ENCODE data around the gene PRSS22. TPM values are rescaled to one million over a fixed set of nuclear protein-coding genes. Genes with fewer than 3 reads are reported as not detected.

The PRSS22 gene
- total and polyA plus RNA-seq, 10 of the 15 experiments (the other 5 are each of a cell fraction or from before 2014, with no cell fraction given): not detected

DNA sequence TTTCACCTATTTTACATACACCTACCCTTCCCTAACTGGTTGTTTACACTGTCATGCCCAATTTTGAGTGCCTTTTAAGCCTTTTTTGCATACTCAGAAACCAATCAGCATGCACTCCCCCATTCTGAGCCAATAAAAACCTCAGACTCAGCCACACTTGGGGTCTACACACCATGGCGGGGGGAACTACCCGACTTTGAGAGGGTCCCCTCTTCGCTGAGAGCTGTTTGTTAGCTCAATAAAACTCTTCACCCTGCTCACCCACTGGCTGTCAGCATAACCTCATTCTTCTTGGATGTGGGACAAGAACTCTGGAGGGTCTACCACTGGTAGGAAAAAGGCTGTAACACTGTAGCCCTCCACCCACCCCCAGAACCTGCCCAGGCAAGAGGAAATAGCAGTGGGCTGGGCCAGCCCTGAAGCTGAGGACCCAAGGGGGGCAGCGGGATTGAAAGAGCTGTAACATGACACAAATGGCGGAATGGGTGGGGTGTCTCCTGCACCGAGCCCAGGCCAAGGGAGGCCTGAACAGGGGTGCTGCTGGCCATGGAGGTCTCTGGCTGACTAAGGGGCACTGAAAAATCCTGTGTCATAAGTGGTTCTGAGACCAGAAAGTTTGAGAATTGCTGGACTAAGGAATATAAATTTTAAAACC lies 22.0 kb upstream of the PRSS22 start:
- no peak for DNase-seq (ENCODE audit: low read depth, low spot score)
- BruUV-seq (replicated peaks): no TSS peak

More for the DNA sequence above, 22.0 kb upstream of the PRSS22 start:
- H3K4me2 ChIP-seq (ENCODE audit: control insufficient read depth, insufficient read depth): no peak overlapping the region
- no peaks in the 10 kb centered on the region for H4K20me1 ChIP-seq (ENCODE audit: control insufficient read depth, insufficient read depth)
- ChIA-PET RAD21 (ENCODE audit: unreplicated experiment) (no interaction called here), SMC1A (ENCODE audit: uncharacterized antibody, unreplicated experiment) (interaction anchor here (0.8 kb wide), 2 partner anchors 19 to 109 kb away, joined by 3 read pairs; no protein-coding TSS in a partner anchor), POLR2A (interaction anchor here (1.3 kb wide), 1 partner anchor 31 kb away, joined by 5 read pairs; no protein-coding TSS in a partner anchor), CTCF (interaction anchor here (1.3 to 2.4 kb wide), 4 partner anchors 12 to 39 kb away, joined by 3 to 12 read pairs (median 8); partner anchors contain the start of gene FLYWCH1)
- H2AFZ ChIP-seq (ENCODE audit: control insufficient read depth, low read depth, low read length): no peak overlapping the region
- intact Hi-C loops (cut with micrococcal nuclease; ENCODE audit: unreplicated experiment) (no loop called here), in situ Hi-C loops (cut with MboI) (loop anchor here (5.0 kb wide), 1 partner anchor 32 kb away; the partner anchor contains the start of gene FLYWCH1)
- H3K27ac ChIP-seq (ENCODE audit: control insufficient read depth, insufficient read depth): no peak overlapping the region
- peaks cover 8% of the 10 kb centered on the region for H3K4me1 ChIP-seq (ENCODE audit: control insufficient read depth, insufficient read depth, low read length)
- no peaks in the 10 kb centered on the region for H3K36me3 ChIP-seq (ENCODE audit: control insufficient read depth in 2 of 2, insufficient read depth in 2 of 2, low read length in 1 of 2)
- TF ChIP-seq, protein P1, sequence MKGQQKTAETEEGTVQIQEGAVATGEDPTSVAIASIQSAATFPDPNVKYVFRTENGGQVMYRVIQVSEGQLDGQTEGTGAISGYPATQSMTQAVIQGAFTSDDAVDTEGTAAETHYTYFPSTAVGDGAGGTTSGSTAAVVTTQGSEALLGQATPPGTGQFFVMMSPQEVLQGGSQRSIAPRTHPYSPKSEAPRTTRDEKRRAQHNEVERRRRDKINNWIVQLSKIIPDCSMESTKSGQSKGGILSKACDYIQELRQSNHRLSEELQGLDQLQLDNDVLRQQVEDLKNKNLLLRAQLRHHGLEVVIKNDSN (IDR thresholded peaks at IDR 0.05; ENCODE audit: borderline replicate concordance, extremely low read length, insufficient read depth, low read depth, low read length): no peak
- TF ChIP-seq SUZ12 (IDR thresholded peaks at IDR 0.05; ENCODE audit: unreplicated experiment) (no peak), NFIC (IDR thresholded peaks at IDR 0.05; ENCODE audit: low read depth, low read length) (no peak)
- TF ChIP-seq, protein P2, sequence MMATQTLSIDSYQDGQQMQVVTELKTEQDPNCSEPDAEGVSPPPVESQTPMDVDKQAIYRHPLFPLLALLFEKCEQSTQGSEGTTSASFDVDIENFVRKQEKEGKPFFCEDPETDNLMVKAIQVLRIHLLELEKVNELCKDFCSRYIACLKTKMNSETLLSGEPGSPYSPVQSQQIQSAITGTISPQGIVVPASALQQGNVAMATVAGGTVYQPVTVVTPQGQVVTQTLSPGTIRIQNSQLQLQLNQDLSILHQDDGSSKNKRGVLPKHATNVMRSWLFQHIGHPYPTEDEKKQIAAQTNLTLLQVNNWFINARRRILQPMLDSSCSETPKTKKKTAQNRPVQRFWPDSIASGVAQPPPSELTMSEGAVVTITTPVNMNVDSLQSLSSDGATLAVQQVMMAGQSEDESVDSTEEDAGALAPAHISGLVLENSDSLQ (IDR thresholded peaks at IDR 0.05): no peak
- WGBS (ENCODE audit: insufficient coverage, insufficient replicate concordance, low lambda C conversion rate, missing lambda C conversion rate): 79% methylated on average over 6 of the region's 6 CpGs
- ATAC-seq: no peak
- no peak overlapping the region for H3K4me3 ChIP-seq
- no peaks in the 10 kb centered on the region for H3K79me2 ChIP-seq (ENCODE audit: control insufficient read depth, insufficient read depth, low read length)
- no peak overlapping the region for H3K9ac ChIP-seq (ENCODE audit: control insufficient read depth, insufficient read depth, low read length)
- H3K27me3 ChIP-seq (replicated peaks in 1 of 2; ENCODE audit: control insufficient read depth in 2 of 2, insufficient read depth in 2 of 2, low read length in 1 of 2): no peaks in the 10 kb centered on the region
- peaks cover 4% of the 10 kb centered on the region; the same call in 2 of the 3 replicates for H3K9me3 ChIP-seq (replicated peaks; ENCODE audit: control insufficient read depth, insufficient read depth, low read length)
- no peak for FAIRE-seq

Measured in GM12878 (cell line).